DMS53 (cell line): ENCODE measurements around the gene OR56B1.
A peak's percentile ranks its signal among the peaks of the same experiment; 100 is the strongest.
"Not testable (repeated sequence)": the region's sequence is repeated elsewhere in the genome, so short reads cannot be mapped to it uniquely, and the experiment has no call there.

ENCODE experiments used
- DNase-seq: peaks from one replicate; lab custom pipeline; 2025; lab: John Stamatoyannopoulos, UW

The OR56B1 gene, protein sequence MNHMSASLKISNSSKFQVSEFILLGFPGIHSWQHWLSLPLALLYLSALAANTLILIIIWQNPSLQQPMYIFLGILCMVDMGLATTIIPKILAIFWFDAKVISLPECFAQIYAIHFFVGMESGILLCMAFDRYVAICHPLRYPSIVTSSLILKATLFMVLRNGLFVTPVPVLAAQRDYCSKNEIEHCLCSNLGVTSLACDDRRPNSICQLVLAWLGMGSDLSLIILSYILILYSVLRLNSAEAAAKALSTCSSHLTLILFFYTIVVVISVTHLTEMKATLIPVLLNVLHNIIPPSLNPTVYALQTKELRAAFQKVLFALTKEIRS

DNA sequence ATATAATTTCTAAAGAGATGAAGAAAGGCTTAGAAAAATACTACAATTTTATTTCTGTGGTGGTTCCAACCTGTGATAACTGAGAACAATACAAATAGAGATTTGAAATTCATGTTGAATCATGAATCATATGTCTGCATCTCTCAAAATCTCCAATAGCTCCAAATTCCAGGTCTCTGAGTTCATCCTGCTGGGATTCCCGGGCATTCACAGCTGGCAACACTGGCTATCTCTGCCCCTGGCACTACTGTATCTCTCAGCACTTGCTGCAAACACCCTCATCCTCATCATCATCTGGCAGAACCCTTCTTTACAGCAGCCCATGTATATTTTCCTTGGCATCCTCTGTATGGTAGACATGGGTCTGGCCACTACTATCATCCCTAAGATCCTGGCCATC, at the start of gene OR56B1:
Gene OR56B1 (plus strand): TSS at position 53 of the 400 bp plus-strand sequence. CDS start 69 bp downstream, at position 122.
- no peak for DNase-seq

DNA sequence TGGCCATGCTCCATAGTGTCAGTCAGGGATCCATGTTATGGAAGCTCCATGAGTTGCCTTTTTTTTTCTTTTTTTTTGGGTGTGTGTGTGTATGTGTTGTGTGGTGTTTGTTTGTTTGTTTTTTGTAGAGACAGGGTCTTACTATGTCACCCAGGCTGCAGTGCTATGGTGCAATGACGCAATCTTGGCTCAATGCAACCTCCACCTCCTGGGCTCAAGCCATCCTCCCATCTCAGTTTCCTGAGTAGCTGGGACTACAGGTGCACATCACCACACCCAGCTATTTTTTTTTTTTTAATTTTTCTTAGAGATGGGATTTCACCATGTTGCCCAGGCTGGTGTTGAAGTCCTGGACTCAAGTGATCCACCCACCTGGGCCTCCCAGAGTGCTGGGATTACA, 47.8 kb upstream of the OR56B1 start:
- DNase-seq, result no peak

DNA sequence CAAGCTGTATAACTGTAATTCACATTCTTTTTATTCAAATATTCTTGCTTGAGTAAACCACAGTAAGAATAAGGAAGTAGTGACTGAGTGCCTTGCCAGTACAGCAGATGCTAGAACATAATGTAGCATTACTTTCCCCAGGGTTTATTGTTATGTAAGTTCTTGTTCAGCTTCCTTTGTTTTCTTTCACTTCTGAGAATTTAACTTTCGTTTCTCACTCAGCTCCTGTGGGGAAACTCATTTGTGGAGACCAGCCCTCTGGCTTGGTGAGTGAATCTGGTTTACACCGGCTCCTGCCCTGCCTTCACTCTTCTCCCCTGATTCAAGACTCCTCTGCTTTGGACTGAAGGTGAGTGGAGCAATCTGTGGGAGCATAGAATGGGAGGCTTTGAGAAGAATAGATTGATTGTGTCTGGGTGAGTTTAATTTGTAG, 46.7 kb upstream of the OR56B1 start, which contains the start of gene TRIM22:
Gene TRIM22 (plus strand): TSS at position 240 of the 433 bp plus-strand sequence. CDS start 6,443 bp downstream, outside the sequence.
- no peak for DNase-seq

DNA sequence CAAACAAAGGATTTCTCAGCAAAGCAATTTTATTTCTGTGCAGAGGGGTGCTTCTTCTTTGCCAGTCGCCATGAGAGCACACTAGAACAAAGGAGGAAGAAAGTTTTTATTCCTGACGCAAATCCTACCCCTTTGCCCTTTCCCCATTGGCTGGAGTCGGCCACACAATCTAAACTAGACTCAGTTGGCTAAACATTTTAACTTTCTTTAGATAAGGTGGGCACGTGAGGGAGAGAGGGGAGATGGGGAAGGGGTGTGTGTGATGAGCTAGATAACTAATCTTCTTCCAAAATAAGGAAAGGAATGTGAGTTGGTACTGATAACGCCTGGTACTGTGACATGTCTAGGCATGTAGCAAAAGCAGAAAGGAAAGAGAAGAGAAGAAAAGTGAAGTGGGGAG, 46.0 kb upstream of the OR56B1 start:
- DNase-seq, result no peak

DNA sequence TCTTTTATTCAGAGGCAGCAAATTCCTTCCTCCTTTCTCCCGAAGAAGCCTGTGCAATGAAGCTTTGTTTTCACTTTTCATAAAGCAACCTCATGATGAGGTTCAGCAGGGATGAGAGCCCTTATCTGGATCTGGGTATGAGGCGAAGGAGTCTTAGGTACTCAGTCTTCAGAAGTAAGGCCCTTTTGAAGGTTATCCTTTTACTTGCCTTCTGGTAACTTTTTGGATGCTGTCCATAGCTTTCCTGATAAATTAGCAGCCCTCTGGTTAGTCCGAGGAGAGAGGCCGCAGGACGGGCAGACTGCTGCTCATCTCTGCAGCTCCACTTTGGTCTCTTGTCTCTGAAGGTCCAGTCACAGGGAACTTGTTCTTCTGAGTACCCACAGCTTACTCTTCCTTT, 45.5 kb upstream of the OR56B1 start:
- DNase-seq, result no peak

DNA sequence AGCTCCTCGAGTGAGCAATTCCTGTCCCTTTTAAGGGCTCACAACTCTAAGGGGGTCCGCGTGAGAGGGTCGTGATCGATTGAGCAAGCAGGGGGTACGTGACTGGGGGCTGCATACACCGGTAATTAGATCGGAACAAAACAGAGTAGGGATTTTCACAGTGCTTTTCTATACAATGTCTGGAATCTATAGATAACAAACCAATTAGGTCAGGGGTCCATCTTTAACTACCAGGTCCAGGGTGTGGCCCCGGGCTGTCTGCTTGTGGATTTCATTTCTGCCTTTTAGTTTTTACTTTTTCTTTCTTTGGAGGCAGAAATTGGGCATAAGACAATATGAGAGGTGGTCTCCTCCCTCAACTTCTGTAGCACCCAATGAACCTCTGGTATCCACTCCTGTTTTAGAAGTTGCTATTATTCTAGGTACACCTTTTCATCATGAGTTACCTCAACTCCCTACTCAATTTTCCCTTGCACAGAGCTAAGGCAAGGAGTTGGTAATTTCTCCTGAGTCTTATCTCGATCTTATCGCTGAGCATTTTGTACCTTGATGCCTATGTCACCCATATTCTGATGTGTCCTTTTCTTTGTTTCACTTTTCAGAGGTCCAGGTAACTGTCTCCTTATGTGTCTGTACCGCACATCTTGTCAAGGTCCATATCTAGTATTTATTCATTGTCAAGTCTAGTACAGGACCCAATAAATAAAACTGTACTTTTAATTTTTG, 44.8 kb upstream of the OR56B1 start:
- DNase-seq, result not testable (repeated sequence)

DNA sequence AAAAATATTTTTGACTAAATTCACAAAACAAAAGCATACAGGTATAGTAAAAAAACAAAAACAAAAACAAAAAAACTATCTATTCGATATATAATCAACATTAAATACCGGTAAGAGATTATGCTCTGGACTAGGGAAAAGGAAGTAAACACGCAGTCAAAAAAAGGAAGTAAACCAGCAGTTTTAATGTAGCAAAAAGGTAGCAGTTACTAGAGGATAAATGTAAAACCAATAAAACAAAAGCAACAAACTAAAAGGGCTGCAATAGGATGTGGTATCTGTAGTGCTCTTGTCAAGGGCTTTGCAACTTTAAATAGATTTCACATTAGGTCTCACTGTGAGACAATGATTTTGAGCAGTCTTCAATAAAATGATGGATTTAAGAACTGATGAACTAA, 44.3 kb upstream of the OR56B1 start:
- DNase-seq, result no peak

DNA sequence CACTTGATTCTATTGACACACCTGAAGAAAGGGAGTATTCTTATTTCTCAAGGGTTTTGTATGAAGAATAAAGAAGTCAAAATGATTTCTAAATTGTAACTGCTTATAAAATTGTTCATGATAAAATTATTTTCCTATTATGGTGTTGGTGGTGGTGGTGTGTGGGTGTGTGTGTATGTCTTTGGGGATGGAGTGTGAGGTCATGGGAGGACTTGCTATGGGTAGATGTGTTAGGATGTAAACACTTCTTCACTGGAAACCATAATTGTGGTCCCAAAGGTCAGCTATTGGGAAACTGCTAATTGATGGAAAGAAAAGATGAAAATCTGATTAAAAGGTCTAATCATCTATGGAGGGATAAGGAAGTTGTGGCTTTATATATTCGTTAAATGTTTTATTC, 41.6 kb upstream of the OR56B1 start:
- DNase-seq, result no peak

DNA sequence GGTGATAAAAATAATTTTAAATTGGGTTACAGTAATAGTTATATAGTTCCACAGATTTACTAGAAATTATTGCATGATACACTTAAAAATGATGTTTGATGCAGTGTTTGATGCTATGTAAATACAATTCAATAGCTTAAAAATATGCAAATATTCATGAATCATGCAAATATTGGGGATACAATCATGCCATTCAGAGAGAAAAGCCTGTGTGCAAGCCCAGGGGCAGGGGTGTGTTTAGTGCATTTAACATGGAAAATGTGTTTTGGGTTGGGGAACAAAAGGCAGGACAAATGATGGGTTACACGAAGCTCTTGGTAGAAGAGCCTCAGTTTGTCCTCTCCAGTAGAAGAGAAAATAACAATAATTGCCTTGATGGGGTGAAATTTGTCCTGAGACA, 40.7 kb upstream of the OR56B1 start:
- DNase-seq, result no peak

DNA sequence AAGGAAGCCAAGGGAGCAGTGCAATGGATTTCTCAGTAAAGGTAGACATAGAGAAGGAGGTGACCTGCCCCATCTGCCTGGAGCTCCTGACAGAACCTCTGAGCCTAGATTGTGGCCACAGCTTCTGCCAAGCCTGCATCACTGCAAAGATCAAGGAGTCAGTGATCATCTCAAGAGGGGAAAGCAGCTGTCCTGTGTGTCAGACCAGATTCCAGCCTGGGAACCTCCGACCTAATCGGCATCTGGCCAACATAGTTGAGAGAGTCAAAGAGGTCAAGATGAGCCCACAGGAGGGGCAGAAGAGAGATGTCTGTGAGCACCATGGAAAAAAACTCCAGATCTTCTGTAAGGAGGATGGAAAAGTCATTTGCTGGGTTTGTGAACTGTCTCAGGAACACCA, 40.0 kb upstream of the OR56B1 start:
- no peak for DNase-seq

DNA sequence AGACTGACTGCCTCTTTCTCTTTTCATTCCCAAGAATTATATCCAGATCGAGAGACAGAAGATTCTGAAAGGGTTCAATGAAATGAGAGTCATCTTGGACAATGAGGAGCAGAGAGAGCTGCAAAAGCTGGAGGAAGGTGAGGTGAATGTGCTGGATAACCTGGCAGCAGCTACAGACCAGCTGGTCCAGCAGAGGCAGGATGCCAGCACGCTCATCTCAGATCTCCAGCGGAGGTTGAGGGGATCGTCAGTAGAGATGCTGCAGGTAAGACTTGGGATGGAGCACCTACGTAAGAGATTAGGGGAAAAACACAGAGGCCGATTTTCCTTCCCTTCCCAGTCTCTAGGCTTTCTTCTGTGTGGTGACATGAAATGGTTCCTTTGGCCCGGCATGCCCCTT, 38.0 kb upstream of the OR56B1 start:
- DNase-seq, result no peak

DNA sequence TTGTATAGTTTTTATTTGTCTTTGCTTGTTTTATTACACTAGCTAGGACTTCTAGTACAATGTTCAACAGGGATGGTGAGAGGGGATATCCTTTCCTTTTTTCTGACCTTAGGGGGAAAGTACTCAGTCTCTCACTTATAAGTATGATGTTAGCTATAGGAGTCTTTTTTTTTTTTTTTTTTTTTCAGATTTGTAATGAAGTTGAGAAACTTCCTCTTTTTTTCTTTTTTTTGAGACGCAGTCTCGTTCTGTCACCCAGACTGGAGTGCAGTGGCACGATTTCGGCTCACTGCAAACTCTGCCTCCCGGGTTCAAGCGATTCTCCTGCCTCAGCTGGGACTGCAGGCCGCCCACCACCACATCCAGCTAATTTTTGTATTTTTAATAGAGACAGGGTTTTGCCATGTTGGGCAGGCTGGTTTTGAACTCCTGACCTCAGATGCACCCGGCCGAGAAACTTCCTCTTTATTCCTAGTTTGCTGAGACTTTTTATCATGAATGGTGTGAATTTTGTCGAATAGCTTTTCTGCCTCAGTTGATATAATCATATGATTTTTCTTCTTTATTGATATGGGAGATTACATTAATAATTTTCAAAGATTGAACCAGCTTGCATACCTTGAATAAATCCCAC, 35.7 kb upstream of the OR56B1 start:
- no peak for DNase-seq

DNA sequence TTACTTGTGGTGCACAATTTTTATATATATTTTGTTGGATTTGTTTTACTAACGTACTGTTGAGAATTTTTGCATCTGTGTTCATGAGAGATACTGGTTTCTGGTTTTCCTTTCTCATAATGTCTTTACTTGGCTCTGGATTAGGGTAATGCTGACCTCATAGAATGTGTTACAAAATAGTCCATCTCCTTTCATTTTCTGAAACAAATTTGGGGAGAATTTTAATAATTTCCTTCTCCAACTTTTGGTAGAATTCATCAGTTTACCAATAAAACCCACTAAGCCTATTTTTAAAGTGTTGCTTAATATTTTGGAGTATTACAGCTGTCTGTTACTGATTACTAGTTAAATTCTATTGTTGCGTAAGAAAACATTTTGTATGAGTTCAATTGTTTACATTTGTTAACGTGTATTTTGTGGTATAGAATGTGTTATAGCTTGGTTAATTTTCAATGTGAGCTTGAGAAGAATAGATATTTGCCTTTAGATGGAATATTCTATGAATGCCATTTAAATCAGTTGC, 35.1 kb upstream of the OR56B1 start:
- DNase-seq, result no peak

DNA sequence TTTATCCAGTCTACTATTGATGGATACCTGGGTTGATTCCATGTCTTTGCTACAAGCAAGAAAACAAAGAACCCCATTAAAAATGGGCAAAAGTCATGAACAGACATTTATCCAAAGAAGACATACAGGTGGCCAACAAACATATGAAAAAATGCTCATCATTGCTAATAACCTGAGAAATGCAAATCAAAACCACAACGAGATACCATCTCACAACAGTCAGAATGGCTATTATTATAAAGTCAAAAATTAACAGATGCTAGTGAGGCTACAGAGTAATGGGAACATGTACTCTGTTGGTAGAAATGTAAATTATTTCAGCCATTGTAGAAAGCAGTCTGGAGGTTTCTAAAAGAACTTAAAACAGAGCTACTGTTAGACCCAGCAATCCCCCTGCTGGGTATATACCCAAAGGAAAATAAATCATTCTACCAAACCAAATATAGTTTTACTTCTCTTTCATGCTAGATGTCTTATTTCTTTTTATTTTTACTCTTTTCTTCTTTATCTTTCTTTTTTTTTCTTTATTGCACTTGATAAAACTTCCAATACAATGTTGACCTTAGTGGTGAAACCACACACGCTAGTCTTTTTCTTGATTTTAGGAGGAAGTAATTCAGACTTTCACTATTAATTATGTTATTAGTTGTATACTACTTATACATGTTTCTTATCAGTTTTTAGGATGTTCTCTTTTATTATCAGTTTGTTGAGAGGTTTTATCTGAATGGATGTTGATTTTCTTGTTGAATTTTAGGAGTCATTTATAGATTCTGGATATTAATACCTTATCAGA, 32.3 kb upstream of the OR56B1 start:
- DNase-seq, result no peak

DNA sequence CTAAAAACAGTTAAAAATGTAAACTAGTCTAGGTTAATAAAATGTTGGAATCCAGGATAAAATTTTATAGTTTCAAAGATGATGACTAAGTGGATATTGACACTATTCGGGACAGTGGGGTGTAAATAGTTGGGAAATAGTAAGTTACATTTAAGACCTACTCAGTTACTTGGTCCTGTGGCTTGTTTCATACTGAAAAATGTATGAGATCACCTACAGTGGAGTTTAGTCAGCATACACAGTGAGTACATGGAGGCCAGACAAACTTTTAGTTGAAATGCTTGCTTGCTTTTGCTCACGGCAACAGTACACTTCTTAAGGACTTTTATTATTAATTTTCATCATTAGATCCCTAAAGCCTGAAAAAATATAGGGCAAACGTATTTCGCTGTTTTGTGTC, 30.6 kb upstream of the OR56B1 start:
- DNase-seq, result no peak

DNA sequence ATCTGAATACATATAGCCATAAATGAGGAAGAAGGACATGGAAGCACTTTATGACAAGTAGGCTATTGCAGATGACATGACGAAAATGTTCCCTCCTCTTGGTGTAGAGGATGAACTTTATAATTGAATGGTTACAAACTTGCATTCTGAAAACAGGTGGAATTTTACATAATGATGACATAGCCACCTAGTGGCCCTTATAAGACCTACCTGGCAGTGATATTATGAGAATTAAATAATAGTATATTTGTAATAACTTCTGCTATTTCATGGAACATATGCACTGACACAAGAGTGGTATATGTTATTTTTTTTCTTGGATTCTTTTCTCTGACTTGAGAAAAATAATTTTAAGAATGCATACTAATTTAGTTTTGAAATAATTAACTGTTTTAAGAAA, 23.7 kb upstream of the OR56B1 start:
- DNase-seq, result peak; percentile 21

DNA sequence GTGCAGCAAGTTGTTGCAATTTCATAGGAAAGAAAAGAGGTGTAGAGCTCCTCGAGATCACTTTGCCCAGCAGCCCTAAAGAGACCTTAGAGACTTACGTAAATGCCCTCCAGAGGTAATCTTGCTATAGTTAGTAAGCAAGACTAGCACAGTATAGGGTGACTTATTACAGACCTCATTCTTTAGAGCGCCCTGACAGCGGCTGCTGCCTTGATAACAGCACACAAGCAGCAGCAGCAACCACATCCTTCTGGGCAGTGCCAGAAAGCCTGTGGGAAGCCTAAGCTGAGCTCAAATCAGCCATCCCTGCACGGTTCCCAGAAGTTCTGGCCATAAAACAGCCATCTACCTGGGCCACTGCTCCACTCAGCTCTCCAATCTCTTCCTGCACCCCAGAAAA, 22.6 kb upstream of the OR56B1 start:
- DNase-seq, result no peak

DNA sequence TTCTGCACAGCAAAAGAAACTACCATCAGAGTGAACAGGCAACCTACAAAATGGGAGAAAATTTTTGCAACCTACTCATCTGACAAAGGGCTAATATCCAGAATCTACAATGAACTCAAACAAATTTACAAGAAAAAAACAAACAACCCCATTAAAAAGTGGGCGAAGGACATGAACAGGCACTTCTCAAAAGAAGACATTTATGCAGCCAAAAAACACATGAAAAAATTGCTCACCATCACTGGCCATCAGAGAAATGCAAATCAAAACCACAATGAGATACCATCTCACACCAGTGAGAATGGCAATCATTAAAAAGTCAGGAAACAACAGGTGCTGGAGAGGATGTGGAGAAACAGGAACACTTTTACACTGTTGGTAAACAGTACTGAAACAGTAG, 19.7 kb upstream of the OR56B1 start:
- not testable (repeated sequence) for DNase-seq

DNA sequence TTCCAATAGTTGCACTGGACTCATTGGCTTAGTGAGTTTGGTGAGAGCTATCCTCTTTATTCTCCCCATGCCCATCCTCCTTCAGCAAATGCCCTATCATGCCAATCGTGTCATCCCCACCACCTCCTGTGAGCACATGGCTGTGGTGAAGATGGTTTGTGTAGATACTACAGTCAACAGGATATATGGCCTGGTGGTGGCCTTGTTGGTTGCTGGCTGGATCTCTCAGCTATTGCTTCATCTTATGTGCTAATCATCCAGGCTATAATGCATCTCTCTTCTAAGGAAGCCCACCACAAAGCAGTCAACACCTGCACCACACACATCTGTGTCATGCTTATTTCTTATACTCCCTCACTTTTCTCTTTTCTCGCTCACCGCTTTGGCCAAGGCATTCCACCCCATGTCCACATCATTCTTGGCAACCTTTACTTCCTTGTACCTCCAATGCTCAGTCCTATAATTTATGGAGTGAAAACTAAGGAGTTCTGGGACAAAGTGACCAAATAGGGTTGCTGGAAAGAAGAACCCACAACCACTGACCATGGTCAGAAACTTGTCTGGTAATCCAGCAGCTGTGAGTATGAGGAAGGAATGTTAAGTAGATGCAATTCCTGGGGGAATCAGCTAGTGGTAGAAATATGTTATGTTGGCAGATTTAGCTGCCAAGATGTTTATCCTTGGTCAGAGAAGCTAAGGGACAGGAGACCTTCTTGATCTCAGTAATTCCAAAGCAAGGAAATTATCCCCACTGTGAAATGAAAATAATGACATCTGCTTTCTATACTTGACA, 16.3 kb upstream of the OR56B1 start:
- no peak for DNase-seq

DNA sequence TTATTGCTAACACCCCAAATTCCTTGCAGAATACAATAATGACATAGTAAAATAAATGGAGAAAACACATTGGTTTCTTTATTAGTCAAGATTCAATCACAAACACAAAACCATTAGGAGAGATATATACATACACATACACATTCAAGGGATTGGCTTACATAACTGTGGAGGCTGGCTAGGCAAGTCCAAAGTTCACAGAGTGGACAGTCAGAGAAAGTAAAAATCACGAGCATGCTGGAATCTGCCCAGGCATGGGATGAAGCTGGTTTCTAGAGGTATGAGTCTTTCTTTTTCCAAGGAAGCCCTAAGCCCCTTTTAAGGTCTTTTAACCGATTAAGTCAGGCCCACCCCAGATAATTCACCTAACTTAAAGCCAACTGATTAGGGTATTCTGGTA, 13.6 kb upstream of the OR56B1 start:
- no peak for DNase-seq

DNA sequence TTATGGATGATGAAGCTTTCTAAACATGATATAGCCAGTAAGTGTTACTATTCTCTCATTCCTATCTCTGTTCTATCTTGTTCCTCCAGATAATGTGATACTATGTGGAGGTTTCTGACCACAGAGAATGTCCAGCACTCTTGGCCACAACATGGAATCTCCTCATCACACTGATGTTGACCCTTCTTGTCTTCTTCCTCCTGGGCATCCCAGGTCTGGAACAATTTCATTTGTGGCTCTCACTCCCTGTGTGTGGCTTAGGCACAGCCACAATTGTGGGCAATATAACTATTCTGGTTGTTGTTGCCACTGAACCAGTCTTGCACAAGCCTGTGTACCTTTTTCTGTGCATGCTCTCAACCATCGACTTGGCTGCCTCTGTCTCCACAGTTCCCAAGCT, 9.9 kb upstream of the OR56B1 start:
- no peak for DNase-seq
